HepG2 (cell line): ENCODE data around the gene LIPH. TPM values are rescaled to one million over a fixed set of nuclear protein-coding genes. Genes with fewer than 3 reads are reported as not detected.

Experiments used
- ATAC-seq: fragments of 200-7000 bp; cut with Tn5 transposase; 3 replicates; pipeline ENCODE4 v1.9.1; 2020; ENCODE audit warnings: mild to moderate bottlenecking, moderate library complexity
- BruUV-seq: library from RNA; stranded (reverse); fragments of 400-500 nt; replicated peaks from 2 replicates; lab custom pipeline; 2021; lab: Mats Ljungman, UMichigan
- CTCF ChIA-PET: fragments of 300-600 bp; formaldehyde crosslinking; extraction: SDS; loops from one replicate; lab custom pipeline; 2021; ENCODE audit warnings: low total read pairs, inconsistent platforms, low intra/inter-chr PET ratio; lab: Yijun Ruan, JAX
- POLR2A ChIA-PET: fragments of 350-600 bp; sonication (Branson Sonifier 250); formaldehyde crosslinking; loops from one replicate; lab custom pipeline; 2020; ENCODE audit warnings: antibody characterized with exemption, inconsistent platforms; lab: Yijun Ruan, JAX
- DNase-seq: peaks from one replicate; pipeline ENCODE4 v3.0.0-alpha.2; 2015; ENCODE audit warnings: low spot score
- FAIRE-seq: peaks from 3 replicates; lab custom pipeline; 2011; peaks lifted over from hg19 to GRCh38; lab: Jason Lieb, UNC
- H2AFZ ChIP-seq: one replicate; pipeline ENCODE4 v1.6.1; 2011; ENCODE audit warnings: low read length, inconsistent platforms
- H3K27ac ChIP-seq: fragments of 300-600 bp; 3 replicates; pipeline ENCODE4 v1.8.0; 2011; ENCODE audit warnings: mixed run types, mild to moderate bottlenecking, mixed read lengths, low read length, inconsistent platforms; ENCODE audit not compliant: insufficient read depth; ENCODE audit errors: extremely low read length
- H3K27me3 ChIP-seq, 2 experiments: fragments of 200-600 bp in 1 of 2; 2 replicates in 1 of 2; 3 replicates in 1 of 2; pipeline versions ENCODE4 v1.6.0 to v1.8.0; 2011; ENCODE audit warnings: low read length in 2 of 2, mild to moderate bottlenecking in 2 of 2, moderate library complexity in 2 of 2, inconsistent platforms in 1 of 2; ENCODE audit not compliant: insufficient read depth in 2 of 2, control insufficient read depth in 1 of 2
- H3K36me3 ChIP-seq, 2 experiments: fragments of 200-600 bp in 1 of 2; replicated peaks in 1 of 2; 2 replicates in 1 of 2; 3 replicates in 1 of 2; pipeline versions ENCODE4 v1.5.1 to v1.8.0; 2011; ENCODE audit warnings: low read length in 2 of 2, inconsistent platforms in 1 of 2; ENCODE audit not compliant: insufficient read depth in 2 of 2, control insufficient read depth in 1 of 2
- H3K4me1 ChIP-seq: 2 replicates; pipeline ENCODE4 v1.5.1; 2012; ENCODE audit warnings: low read length, inconsistent platforms; ENCODE audit not compliant: insufficient read depth
- H3K4me2 ChIP-seq: 2 replicates; pipeline ENCODE4 v1.6.0; 2011; ENCODE audit warnings: low read depth, low read length, inconsistent platforms
- H3K4me3 ChIP-seq, 3 experiments: fragments of 200-600 bp in 1 of 3; sonication (generic), shearing (Covaris generic) in 1 of 3; replicated peaks in 1 of 3; 2 replicates each; pipeline ENCODE4 v1.5.1; 2011 to 2016; ENCODE audit warnings: low read length in 3 of 3, inconsistent platforms in 2 of 3, low read depth in 2 of 3, mild to moderate bottlenecking in 2 of 3, control low read depth in 1 of 3, mixed read lengths in 1 of 3; ENCODE audit not compliant: insufficient read depth in 1 of 3
- H3K79me2 ChIP-seq: one replicate; pipeline ENCODE4 v1.6.1; 2011; ENCODE audit warnings: low read length, inconsistent platforms; ENCODE audit not compliant: insufficient read depth
- H3K9ac ChIP-seq: 2 replicates; pipeline ENCODE4 v1.6.0; 2011; ENCODE audit warnings: mild to moderate bottlenecking, low read depth, low read length, inconsistent platforms; ENCODE audit not compliant: insufficient read depth
- H3K9me3 ChIP-seq: 2 replicates; pipeline ENCODE4 v1.5.1; 2012; ENCODE audit warnings: mild to moderate bottlenecking, low read length
- H4K20me1 ChIP-seq: 2 replicates; pipeline ENCODE4 v1.6.0; 2011; ENCODE audit warnings: inconsistent platforms, mild to moderate bottlenecking, low read length, moderate library complexity; ENCODE audit not compliant: insufficient read depth
- CEBPB ChIP-seq: IDR thresholded peaks from 2 replicates; pipeline ENCODE4 v1.6.1; 2011; ENCODE audit warnings: low read depth, low read length, improper control_type of control experiment, borderline replicate concordance
- KDM4B ChIP-seq: sonication (generic); formaldehyde crosslinking; IDR thresholded peaks from 2 replicates; pipeline ENCODE4 v1.4.0; 2020; ENCODE audit warnings: missing genetic modification reagents
- MED13 ChIP-seq: sonication (generic); formaldehyde crosslinking; IDR thresholded peaks from 2 replicates; pipeline ENCODE4 v1.5.0; 2020; ENCODE audit warnings: missing genetic modification reagents
- MXD4 ChIP-seq: IDR thresholded peaks from 2 replicates; pipeline ENCODE4 v1.6.1; 2016; ENCODE audit warnings: mild to moderate bottlenecking, missing biosample characterization, missing genetic modification reagents
- PAWR ChIP-seq: sonication (generic); formaldehyde crosslinking; IDR thresholded peaks from 2 replicates; pipeline ENCODE4 v1.4.0; 2020; ENCODE audit warnings: missing genetic modification reagents, mild to moderate bottlenecking, borderline replicate concordance
- PHF21A ChIP-seq: sonication (generic); formaldehyde crosslinking; IDR thresholded peaks from 2 replicates; pipeline ENCODE4 v1.5.0; 2020; ENCODE audit warnings: mild to moderate bottlenecking, missing genetic modification reagents
- SIN3B ChIP-seq: fragments of 150-350 bp; IDR thresholded peaks from 2 replicates; pipeline ENCODE4 v1.6.1; 2014; ENCODE audit warnings: low read length
- ZFP1 ChIP-seq: IDR thresholded peaks from 2 replicates; pipeline ENCODE4 v1.6.1; 2016
- ZNF225 ChIP-seq: sonication (generic); formaldehyde crosslinking; IDR thresholded peaks from 2 replicates; pipeline ENCODE4 v1.4.0; 2020; ENCODE audit warnings: mild to moderate bottlenecking, missing genetic modification reagents
- ZNF253 ChIP-seq: sonication (generic); formaldehyde crosslinking; IDR thresholded peaks from 2 replicates; pipeline ENCODE4 v1.8.0; 2022; ENCODE audit warnings: mild to moderate bottlenecking, missing genetic modification reagents, borderline replicate concordance
- ZNF709 ChIP-seq: sonication (generic); formaldehyde crosslinking; IDR thresholded peaks from 2 replicates; pipeline ENCODE4 v1.5.0; 2020; ENCODE audit warnings: mild to moderate bottlenecking, missing genetic modification reagents
- WGBS: methylation state at CpG from one replicate; pipeline ENCODE4 v1.1.6; 2017; ENCODE audit warnings: low lambda C conversion rate; 5-methylcytosine and 5-hydroxymethylcytosine counted together
- in situ Hi-C: cut with HindIII; loops from 2 replicates; pipeline ENCODE4 v1.10.0; 2017; ENCODE audit warnings: low pct_unique_long_range_greater_than_20kb; ENCODE audit not compliant: extremely low pct_ligation_motif_present
- intact Hi-C: fragments of 100-400 bp; cut with micrococcal nuclease; formaldehyde crosslinking; loops from one replicate; pipeline ENCODE4 v1.10.0; 2022; ENCODE audit not compliant: unreplicated experiment
- polyA plus RNA-seq, 8 experiments: library from polyadenylated mRNA; depleted of rRNA in 3 of 8; stranded (reverse) in 7 of 8; unstranded in 1 of 8; fragments of >200 nt; fragmentation: Illumina TruSeq in 4 of 8; extraction: Trizol in 4 of 8; gene quantifications; 2 replicates each; pipeline versions ENCODE4 v1.2.1 to v1.2.3, GENCODE V29; 2011 to 2016; ENCODE audit warnings: low read depth in 4 of 8, missing spikeins in 1 of 8, mixed read lengths in 1 of 8; ENCODE audit not compliant: insufficient read depth in 1 of 8
- total RNA-seq, 5 experiments: library from RNA; depleted of rRNA; stranded (reverse); fragments of >200 nt; fragmentation: Illumina TruSeq; extraction: Trizol; gene quantifications; 2 replicates each; pipeline ENCODE4 v1.2.3, GENCODE V29; 2016; ENCODE audit warnings: low read depth in 1 of 5
- TF ChIP-seq, protein P1 (sequence below): sonication (generic); formaldehyde crosslinking; IDR thresholded peaks from 2 replicates; pipeline ENCODE4 v1.4.0; 2020; ENCODE audit warnings: mild to moderate bottlenecking, missing genetic modification reagents

Gene LIPH
- total and polyA plus RNA-seq, 2 of the 13 experiments (the other 11 are each of a cell fraction or from before 2014, with no cell fraction given): 0.09 to 0.34 TPM

DNA sequence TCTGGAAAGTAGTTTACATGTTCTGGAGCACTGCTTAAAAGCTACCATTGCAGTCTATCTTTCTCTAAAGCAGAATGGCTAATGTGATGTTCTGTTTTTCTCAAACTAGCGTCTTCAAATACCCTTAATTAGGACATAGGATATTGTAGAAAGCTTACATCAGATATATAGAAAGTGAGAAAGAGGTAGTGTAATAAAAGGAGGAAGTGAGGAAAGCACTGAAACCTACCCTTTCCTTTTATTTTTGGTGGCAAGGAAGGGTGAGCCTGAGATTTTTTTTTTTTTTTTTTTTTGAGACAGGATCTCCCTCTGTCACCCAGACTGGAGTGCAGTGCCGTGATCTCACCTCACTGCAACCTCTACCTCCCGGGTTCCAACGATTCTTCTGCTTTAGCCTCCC lies 43.1 kb upstream of the LIPH start:
- ChIA-PET POLR2A (interaction anchor here (2.1 kb wide), 1 partner anchor 9 kb away, joined by 8 read pairs; the partner anchor contains the start of gene SENP2), CTCF (no interaction called here)
- Histone ChIP-seq H4K20me1 (no peaks in the 10 kb centered on the region), H3K36me3 (peaks cover 0 to 13% of the 10 kb centered on the region in 2 experiments; a peak in 2 of 5 replicates), H2AFZ (no peak overlapping the region), H3K79me2 (no peaks in the 10 kb centered on the region), H3K27me3 (no peaks in the 10 kb centered on the region), H3K4me2 (no peak overlapping the region), H3K27ac (no peak overlapping the region), H3K9me3 (no peaks in the 10 kb centered on the region), H3K4me1 (no peaks in the 10 kb centered on the region), H3K9ac (no peak overlapping the region), H3K4me3 (no peak overlapping the region)
- intact Hi-C loops (no loop called here), in situ Hi-C loops (no loop called here)
- FAIRE-seq (no peak), DNase-seq (no peak), ATAC-seq (no peak)
- no TSS peak for BruUV-seq
- TF ChIP-seq PAWR (CRISPR knock-in tag) (no peak), ZNF253 (no peak), ZFP1 (CRISPR knock-in tag) (no peak), MXD4 (CRISPR knock-in tag) (no peak), KDM4B (CRISPR knock-in tag) (no peak), PHF21A (CRISPR knock-in tag) (no peak), ZNF709 (CRISPR knock-in tag) (no peak), ZNF225 (no peak)
- WGBS: 98% methylated on average over 4 of the region's 4 CpGs

DNA sequence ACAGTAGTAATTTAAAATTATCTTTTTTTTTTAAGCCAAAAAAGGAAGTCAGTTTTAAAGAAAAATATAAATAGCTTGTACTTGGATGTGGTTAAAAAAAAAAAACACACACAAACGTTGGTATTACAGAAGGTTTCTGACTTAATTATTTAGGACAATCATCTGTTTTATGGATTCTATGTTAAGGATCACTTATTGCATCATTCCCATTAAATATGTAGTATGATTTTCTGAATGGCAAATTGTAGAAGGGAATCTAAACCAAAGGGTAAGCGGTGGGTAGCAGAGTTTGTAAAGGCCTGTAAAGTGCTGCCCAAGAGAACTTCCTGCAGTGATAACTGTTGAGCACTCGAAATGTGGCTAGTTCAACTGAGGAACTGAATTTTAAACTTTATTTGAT lies 41.7 kb upstream of the LIPH start:
- ChIA-PET CTCF (no interaction called here), POLR2A (no interaction called here)
- H3K9ac ChIP-seq: no peak overlapping the region
- H4K20me1 ChIP-seq: no peaks in the 10 kb centered on the region
- BruUV-seq: no TSS peak
- FAIRE-seq (no peak), ATAC-seq (no peak), DNase-seq (no peak)
- WGBS: 85% methylated on average over 3 of the region's 3 CpGs
- H3K27ac ChIP-seq: no peak overlapping the region
- no peak overlapping the region for H3K4me3 ChIP-seq
- peaks cover 0 to 13% of the 10 kb centered on the region in 2 experiments; a peak in 2 of 5 replicates for H3K36me3 ChIP-seq
- H3K4me2 ChIP-seq: no peak overlapping the region
- no peak for TF ChIP-seq SIN3B
- TF ChIP-seq, protein P1, sequence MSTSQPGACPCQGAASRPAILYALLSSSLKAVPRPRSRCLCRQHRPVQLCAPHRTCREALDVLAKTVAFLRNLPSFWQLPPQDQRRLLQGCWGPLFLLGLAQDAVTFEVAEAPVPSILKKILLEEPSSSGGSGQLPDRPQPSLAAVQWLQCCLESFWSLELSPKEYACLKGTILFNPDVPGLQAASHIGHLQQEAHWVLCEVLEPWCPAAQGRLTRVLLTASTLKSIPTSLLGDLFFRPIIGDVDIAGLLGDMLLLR (CRISPR knock-in tag): no peak
- peak; percentile 26; the same call in 1 of the 2 replicates for TF ChIP-seq CEBPB
- TF ChIP-seq MED13 (CRISPR knock-in tag): no peak
- H2AFZ ChIP-seq: no peak overlapping the region
- no peaks in the 10 kb centered on the region for H3K9me3 ChIP-seq
- H3K4me1 ChIP-seq: peaks cover 2% of the 10 kb centered on the region
- H3K27me3 ChIP-seq: no peaks in the 10 kb centered on the region
- in situ Hi-C loops (no loop called here), intact Hi-C loops (no loop called here)
- no peaks in the 10 kb centered on the region for H3K79me2 ChIP-seq
